GM06990 (cell line): Measurements from ENCODE around the gene SFT2D3.

ENCODE experiments used
- DNase-seq: peaks from one replicate; pipeline ENCODE4 v3.0.0-alpha.2; 2011; ENCODE audit not compliant: insufficient read length; ENCODE audit errors: extremely low read depth
- H3K27me3 ChIP-seq: replicated peaks from 2 replicates; pipeline ENCODE4 v1.6.0; 2011; ENCODE audit warnings: low read length; ENCODE audit not compliant: control insufficient read depth, insufficient read depth
- H3K36me3 ChIP-seq: 2 replicates; pipeline ENCODE4 v1.5.1; 2011; ENCODE audit warnings: low read length; ENCODE audit not compliant: control insufficient read depth, insufficient read depth
- H3K4me3 ChIP-seq: replicated peaks from 2 replicates; pipeline ENCODE4 v1.5.1; 2011; ENCODE audit warnings: low read depth, mild to moderate bottlenecking, control low read depth, low read length
- TF ChIP-seq, protein P1 (sequence below): IDR thresholded peaks from 2 replicates; pipeline ENCODE4 v1.5.1; 2011; ENCODE audit warnings: low read length, control low read depth, mild to moderate bottlenecking, inconsistent platforms; ENCODE audit not compliant: insufficient read depth, poor library complexity, severe bottlenecking

Gene SFT2D3

DNA sequence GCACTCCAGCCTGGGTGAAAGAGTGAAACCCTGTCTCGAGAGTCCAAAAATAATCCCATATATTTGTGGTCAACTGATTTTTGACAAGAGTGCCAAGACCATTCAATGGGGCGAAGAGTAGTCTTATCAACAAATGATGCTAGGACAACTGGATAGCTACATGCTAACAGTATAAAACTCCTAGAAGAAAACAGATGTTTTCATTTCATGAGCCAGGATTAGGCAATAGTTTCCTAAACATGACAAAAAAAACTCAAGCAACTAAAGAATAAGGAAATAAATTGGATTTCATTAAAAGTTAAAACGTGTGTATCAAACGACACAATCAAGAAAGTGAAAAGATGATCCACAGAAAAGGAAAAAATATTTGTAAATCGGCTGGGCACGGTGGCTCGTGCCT, 32.2 kb upstream of the SFT2D3 start:
- H3K27me3 ChIP-seq, result no peaks in the 10 kb centered on the region; the same call in 1 of the 2 replicates
- no peak for DNase-seq
- TF ChIP-seq, protein P1, sequence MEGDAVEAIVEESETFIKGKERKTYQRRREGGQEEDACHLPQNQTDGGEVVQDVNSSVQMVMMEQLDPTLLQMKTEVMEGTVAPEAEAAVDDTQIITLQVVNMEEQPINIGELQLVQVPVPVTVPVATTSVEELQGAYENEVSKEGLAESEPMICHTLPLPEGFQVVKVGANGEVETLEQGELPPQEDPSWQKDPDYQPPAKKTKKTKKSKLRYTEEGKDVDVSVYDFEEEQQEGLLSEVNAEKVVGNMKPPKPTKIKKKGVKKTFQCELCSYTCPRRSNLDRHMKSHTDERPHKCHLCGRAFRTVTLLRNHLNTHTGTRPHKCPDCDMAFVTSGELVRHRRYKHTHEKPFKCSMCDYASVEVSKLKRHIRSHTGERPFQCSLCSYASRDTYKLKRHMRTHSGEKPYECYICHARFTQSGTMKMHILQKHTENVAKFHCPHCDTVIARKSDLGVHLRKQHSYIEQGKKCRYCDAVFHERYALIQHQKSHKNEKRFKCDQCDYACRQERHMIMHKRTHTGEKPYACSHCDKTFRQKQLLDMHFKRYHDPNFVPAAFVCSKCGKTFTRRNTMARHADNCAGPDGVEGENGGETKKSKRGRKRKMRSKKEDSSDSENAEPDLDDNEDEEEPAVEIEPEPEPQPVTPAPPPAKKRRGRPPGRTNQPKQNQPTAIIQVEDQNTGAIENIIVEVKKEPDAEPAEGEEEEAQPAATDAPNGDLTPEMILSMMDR, result no peak
- H3K4me3 ChIP-seq, result no peak overlapping the region
- no peaks in the 10 kb centered on the region for H3K36me3 ChIP-seq

DNA sequence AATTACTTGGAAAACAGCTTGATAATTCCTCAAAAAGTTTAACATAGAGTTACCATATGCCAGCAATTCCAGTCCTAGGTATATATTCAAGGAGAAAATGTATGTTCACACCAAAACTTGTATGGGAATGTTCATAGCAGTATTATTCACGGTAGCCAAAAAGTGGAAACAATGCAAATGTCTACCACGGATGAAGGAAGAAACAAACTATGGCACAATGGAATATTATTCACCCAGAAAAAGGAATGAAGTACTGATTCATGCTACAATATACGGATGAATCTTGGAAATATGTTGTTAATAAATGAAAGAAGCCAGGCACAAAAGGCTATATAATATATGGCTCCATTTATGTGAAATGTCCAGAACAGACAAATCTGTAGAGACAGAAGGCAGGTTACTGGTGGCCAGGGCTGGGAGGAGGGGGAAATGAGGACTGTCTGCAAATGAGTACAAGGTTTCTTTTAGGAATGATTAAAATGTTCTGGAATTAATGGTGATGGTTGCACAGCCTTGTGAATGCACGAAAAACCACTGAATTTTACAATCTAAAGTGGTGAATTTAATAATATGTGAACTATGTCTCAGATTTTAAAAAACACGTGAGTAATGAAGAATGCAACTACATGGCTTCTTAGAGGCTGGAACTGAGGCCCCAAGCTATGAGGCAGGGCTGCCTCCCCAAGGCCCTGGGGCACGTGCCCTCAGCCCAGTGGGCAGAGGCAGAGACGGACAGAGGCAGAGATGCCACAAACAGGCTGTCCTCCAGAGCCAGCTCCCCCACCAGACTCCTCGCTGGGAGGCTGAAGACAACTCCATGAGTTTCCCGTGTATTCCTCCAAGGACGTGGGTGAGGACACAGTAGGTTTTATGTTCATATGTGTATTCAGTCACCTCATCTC, 31.0 kb upstream of the SFT2D3 start:
- DNase-seq, result no peak
- TF ChIP-seq, protein P1, result no peak
- H3K27me3 ChIP-seq, result no peaks in the 10 kb centered on the region; the same call in 1 of the 2 replicates
- no peak overlapping the region for H3K4me3 ChIP-seq
- no peaks in the 10 kb centered on the region for H3K36me3 ChIP-seq

- TF ChIP-seq, protein P1, result no peak
- H3K27me3 ChIP-seq, result no peaks in the 10 kb centered on the region; the same call in 1 of the 2 replicates
- DNase-seq, result no peak
- no peaks in the 10 kb centered on the region for H3K36me3 ChIP-seq
- H3K4me3 ChIP-seq, result no peak overlapping the region
These were observed 30.4 kb upstream of the SFT2D3 start for GRCh38 chr2:127670957-127671290.

DNA sequence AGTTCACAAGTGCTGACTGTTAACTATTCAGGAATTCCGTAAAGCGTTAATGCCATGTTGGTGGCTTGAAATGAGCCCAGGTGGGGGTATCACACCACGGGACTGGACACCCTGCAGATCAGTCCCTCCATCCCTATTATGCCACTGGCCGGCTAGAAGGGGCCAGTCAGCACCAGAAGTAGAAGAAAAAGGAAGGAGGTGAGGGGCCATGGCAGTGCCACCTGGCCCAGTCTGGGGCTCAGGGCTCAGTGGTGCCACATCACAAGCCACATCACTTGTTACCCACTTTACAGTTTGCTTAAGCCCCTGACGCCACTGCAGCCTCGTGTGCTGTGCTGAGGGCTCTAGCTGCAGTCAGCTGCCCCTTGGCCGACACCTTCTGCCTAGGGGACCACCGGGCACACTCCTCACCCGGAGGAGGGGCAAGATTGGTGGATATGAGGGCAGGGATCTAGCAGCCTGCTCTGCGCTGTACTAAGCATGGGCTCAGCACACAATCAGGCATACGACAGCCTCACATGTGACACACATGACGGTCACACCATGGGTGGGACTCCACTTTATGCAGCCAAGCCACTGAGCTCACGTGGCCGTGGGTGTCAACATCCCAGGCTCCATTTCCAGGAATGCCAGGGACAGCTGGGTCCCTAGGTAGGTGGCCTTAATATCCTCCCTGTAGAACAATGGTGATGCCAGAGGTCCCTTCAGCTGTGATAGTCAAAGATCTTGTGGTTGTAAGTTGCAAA, 29.6 kb upstream of the SFT2D3 start:
- Histone ChIP-seq H3K4me3 (no peak overlapping the region), H3K36me3 (no peaks in the 10 kb centered on the region), H3K27me3 (no peaks in the 10 kb centered on the region; the same call in 1 of the 2 replicates)
- DNase-seq, result no peak
- TF ChIP-seq, protein P1, result no peak

GRCh38 chr2:127672341-127673224, 28.7 kb upstream of the SFT2D3 start:
- Histone ChIP-seq H3K4me3 (no peak overlapping the region), H3K27me3 (peaks cover 3% of the 10 kb centered on the region; the same call in 1 of the 2 replicates), H3K36me3 (no peaks in the 10 kb centered on the region)
- TF ChIP-seq, protein P1, result no peak
- DNase-seq, result no peak
